DOHH2 (cell line): ENCODE data around the gene DPPA2.

Experiments used
- H3F3A ChIP-seq: fragments of 200-600 bp; sonication (generic), shearing (Covaris generic); 2 replicates; pipeline ENCODE4 v1.6.0; 2016; ENCODE audit warnings: antibody characterized with exemption, mild to moderate bottlenecking; ENCODE audit not compliant: control insufficient read depth, insufficient read depth
- H3K27ac ChIP-seq: fragments of 200-600 bp; sonication (generic); 2 replicates; pipeline ENCODE4 v1.5.1; 2014; ENCODE audit warnings: low read depth, mild to moderate bottlenecking, low read length, moderate library complexity
- H3K27me3 ChIP-seq: fragments of 200-600 bp; sonication (generic); 2 replicates; pipeline ENCODE4 v1.6.1; 2014; ENCODE audit warnings: mild to moderate bottlenecking, low read length, mixed read lengths; ENCODE audit not compliant: control insufficient read depth
- H3K36me3 ChIP-seq: fragments of 200-600 bp; sonication (generic); 2 replicates; pipeline ENCODE4 v1.6.1; 2014; ENCODE audit warnings: mild to moderate bottlenecking, low read length, moderate library complexity, mixed read lengths; ENCODE audit not compliant: control insufficient read depth
- H3K4me1 ChIP-seq: fragments of 200-600 bp; sonication (generic); 2 replicates; pipeline ENCODE4 v1.6.1; 2014; ENCODE audit warnings: mild to moderate bottlenecking, low read length, mixed read lengths; ENCODE audit not compliant: control insufficient read depth
- H3K4me2 ChIP-seq: fragments of 200-600 bp; sonication (generic); 2 replicates; pipeline ENCODE4 v1.6.0; 2014; ENCODE audit warnings: mild to moderate bottlenecking, low read length, moderate library complexity
- H3K4me3 ChIP-seq: fragments of 200-600 bp; sonication (generic); 2 replicates; pipeline ENCODE4 v1.5.1; 2014; ENCODE audit warnings: mild to moderate bottlenecking, low read length, mixed read lengths
- H3K79me2 ChIP-seq: fragments of 200-600 bp; sonication (generic); 2 replicates; pipeline ENCODE4 v1.6.1; 2014; ENCODE audit warnings: mild to moderate bottlenecking, low read length, mixed read lengths; ENCODE audit not compliant: control insufficient read depth
- H3K9me2 ChIP-seq: fragments of 200-600 bp; sonication (generic); replicated peaks from 2 replicates; pipeline ENCODE4 v1.6.1; 2014; ENCODE audit warnings: mild to moderate bottlenecking, low read length, mixed read lengths; ENCODE audit not compliant: control insufficient read depth
- H3K9me3 ChIP-seq: fragments of 200-600 bp; sonication (generic); 2 replicates; pipeline ENCODE4 v1.6.1; 2014; ENCODE audit warnings: antibody characterized with exemption, low read length, mixed read lengths; ENCODE audit not compliant: control insufficient read depth, insufficient read depth
- H4K20me1 ChIP-seq: fragments of 200-600 bp; sonication (generic); 2 replicates; pipeline ENCODE4 v1.6.0; 2014; ENCODE audit warnings: low read depth, mild to moderate bottlenecking, antibody characterized with exemption, low read length, moderate library complexity; ENCODE audit not compliant: control insufficient read depth, insufficient read depth
- EZH2phosphoT487 ChIP-seq: fragments of 200-600 bp; sonication (generic); IDR thresholded peaks from 2 replicates; pipeline ENCODE4 v1.6.1; 2017; ENCODE audit warnings: borderline replicate concordance, mild to moderate bottlenecking, antibody characterized with exemption, low read length, moderate library complexity, mixed read lengths
- TF ChIP-seq, protein P1 (sequence below): fragments of 200-600 bp; sonication (generic); IDR thresholded peaks from one replicate; pipeline ENCODE4 v1.5.1; 2014; ENCODE audit warnings: antibody characterized with exemption, mild to moderate bottlenecking, low read depth, low read length; ENCODE audit not compliant: poor library complexity, severe bottlenecking

The DPPA2 gene, protein sequence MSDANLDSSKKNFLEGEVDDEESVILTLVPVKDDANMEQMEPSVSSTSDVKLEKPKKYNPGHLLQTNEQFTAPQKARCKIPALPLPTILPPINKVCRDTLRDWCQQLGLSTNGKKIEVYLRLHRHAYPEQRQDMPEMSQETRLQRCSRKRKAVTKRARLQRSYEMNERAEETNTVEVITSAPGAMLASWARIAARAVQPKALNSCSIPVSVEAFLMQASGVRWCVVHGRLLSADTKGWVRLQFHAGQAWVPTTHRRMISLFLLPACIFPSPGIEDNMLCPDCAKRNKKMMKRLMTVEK

DNA sequence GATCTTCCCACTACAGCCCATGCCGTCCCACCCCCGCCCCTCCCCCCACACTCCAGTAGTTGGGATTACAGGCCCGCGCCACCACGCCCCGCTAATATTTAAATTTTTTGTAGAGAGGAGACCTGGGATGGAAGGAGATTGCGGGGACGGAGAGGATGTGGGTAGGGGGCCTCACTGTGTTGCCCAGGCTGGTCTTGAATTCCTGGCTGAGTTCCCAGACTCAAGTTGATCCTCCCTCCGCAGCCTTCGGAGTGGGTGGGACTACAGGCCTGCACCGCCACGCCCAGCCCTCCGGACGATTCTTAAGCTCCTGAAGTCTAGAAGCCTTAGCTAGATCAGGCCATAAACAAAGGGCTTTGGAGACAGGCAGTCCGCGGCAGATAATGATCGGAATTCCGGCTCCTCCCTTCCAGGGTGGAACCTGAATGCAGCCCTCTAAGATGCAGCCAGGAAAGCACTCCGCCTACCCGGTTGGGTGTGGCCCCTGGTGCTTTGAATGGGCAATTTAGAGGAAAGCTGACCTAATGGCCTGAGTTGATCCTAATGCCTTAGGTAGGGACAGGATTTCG lies at the start of gene DPPA2:
DPPA2 (minus strand) TSS at position 356 of the 569 bp plus-strand sequence. CDS start 1,975 bp downstream, outside the sequence.
- Histone ChIP-seq H3K36me3 (no peaks in the 10 kb centered on the region), H3K4me2 (no peak within 1 kb of the TSS), H3F3A (no peaks in the 10 kb centered on the region), H3K27me3 (no peaks in the 10 kb centered on the region), H3K9me2 (no peaks in the 10 kb centered on the region), H3K4me1 (no peaks in the 10 kb centered on the region), H3K9me3 (no peaks in the 10 kb centered on the region; the same call in 1 of the 2 replicates), H4K20me1 (no peaks in the 10 kb centered on the region), H3K79me2 (no peaks in the 10 kb centered on the region), H3K27ac (no peak within 1 kb of the TSS), H3K4me3 (no peak within 1 kb of the TSS)
- TF ChIP-seq, protein P1, sequence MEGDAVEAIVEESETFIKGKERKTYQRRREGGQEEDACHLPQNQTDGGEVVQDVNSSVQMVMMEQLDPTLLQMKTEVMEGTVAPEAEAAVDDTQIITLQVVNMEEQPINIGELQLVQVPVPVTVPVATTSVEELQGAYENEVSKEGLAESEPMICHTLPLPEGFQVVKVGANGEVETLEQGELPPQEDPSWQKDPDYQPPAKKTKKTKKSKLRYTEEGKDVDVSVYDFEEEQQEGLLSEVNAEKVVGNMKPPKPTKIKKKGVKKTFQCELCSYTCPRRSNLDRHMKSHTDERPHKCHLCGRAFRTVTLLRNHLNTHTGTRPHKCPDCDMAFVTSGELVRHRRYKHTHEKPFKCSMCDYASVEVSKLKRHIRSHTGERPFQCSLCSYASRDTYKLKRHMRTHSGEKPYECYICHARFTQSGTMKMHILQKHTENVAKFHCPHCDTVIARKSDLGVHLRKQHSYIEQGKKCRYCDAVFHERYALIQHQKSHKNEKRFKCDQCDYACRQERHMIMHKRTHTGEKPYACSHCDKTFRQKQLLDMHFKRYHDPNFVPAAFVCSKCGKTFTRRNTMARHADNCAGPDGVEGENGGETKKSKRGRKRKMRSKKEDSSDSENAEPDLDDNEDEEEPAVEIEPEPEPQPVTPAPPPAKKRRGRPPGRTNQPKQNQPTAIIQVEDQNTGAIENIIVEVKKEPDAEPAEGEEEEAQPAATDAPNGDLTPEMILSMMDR, result no peak
- no peak for TF ChIP-seq EZH2phosphoT487

GRCh38 chr3:109364088-109364487 lies 47.8 kb upstream of the DPPA2 start:
- Histone ChIP-seq H3K4me3 (no peak overlapping the region), H3K27ac (no peak overlapping the region), H3K79me2 (no peaks in the 10 kb centered on the region), H3K9me3 (no peaks in the 10 kb centered on the region), H3K4me2 (no peak overlapping the region), H4K20me1 (no peaks in the 10 kb centered on the region), H3K9me2 (no peaks in the 10 kb centered on the region), H3K36me3 (no peaks in the 10 kb centered on the region), H3K4me1 (no peaks in the 10 kb centered on the region), H3K27me3 (no peaks in the 10 kb centered on the region), H3F3A (no peaks in the 10 kb centered on the region)
- TF ChIP-seq, protein P1, result no peak
- no peak for TF ChIP-seq EZH2phosphoT487

DNA sequence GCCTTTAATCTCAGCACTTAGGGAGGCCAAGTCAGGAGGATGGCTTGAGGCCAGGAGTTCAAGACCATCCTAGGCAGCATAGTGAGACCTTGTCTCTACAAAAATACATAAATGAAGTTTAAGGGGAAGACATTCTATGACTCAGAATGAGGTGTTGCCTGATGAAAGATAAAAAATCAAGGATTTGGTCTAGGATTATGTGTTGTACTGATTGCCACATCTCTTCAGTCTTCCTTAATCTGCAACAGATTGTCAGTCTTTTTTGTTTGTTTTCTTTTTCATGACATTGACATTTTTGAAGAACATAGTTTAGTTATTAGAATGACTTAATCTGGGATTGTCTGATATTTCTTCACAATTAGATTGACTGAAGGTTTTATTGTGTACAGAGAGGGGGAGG lies 47.3 kb upstream of the DPPA2 start:
- TF ChIP-seq EZH2phosphoT487, result no peak
- TF ChIP-seq, protein P1, result no peak
- H3K4me2 ChIP-seq, result no peak overlapping the region
- H3K4me3 ChIP-seq, result no peak overlapping the region
- no peaks in the 10 kb centered on the region for H4K20me1 ChIP-seq
- no peaks in the 10 kb centered on the region for H3K79me2 ChIP-seq
- no peaks in the 10 kb centered on the region for H3K27me3 ChIP-seq
- H3K27ac ChIP-seq, result no peak overlapping the region
- no peaks in the 10 kb centered on the region for H3K36me3 ChIP-seq
- H3F3A ChIP-seq, result no peaks in the 10 kb centered on the region
- no peaks in the 10 kb centered on the region for H3K9me3 ChIP-seq
- no peaks in the 10 kb centered on the region for H3K9me2 ChIP-seq
- H3K4me1 ChIP-seq, result no peaks in the 10 kb centered on the region
